Neuronal stem cell (in vitro differentiated cells): ENCODE results near the gene LRRC74A.

ENCODE experiments used
- DNase-seq: peaks from one replicate; pipeline ENCODE4 v3.0.0-alpha.2; 2013; ENCODE audit warnings: low spot score
- H2AFZ ChIP-seq: one replicate; pipeline ENCODE4 v1.6.1; 2013; ENCODE audit warnings: mild to moderate bottlenecking, low read length, inconsistent platforms
- H2AK5ac ChIP-seq: 2 replicates; pipeline ENCODE4 v1.6.1; 2013; ENCODE audit warnings: low read depth, mild to moderate bottlenecking, inconsistent platforms, low read length, moderate library complexity, mixed read lengths
- H2BK120ac ChIP-seq: 2 replicates; pipeline ENCODE4 v1.6.1; 2013; ENCODE audit warnings: low read depth, mild to moderate bottlenecking, inconsistent platforms, low read length, moderate library complexity, mixed read lengths
- H2BK12ac ChIP-seq: one replicate; pipeline ENCODE4 v1.6.1; 2013; ENCODE audit warnings: low read length, inconsistent platforms
- H2BK15ac ChIP-seq: 2 replicates; pipeline ENCODE4 v1.6.1; 2013; ENCODE audit warnings: mild to moderate bottlenecking, low read length, inconsistent platforms, mixed read lengths
- H2BK5ac ChIP-seq: one replicate; pipeline ENCODE4 v1.6.1; 2013; ENCODE audit warnings: inconsistent platforms, mild to moderate bottlenecking, low read length, moderate library complexity
- H3K14ac ChIP-seq: one replicate; pipeline ENCODE4 v1.6.1; 2013; ENCODE audit warnings: low read length, inconsistent platforms
- H3K18ac ChIP-seq: 2 replicates; pipeline ENCODE4 v1.6.1; 2013; ENCODE audit warnings: low read length, inconsistent platforms
- H3K23ac ChIP-seq: 2 replicates; pipeline ENCODE4 v1.6.1; 2013; ENCODE audit warnings: low read depth, mild to moderate bottlenecking, mixed read lengths, low read length, inconsistent platforms; ENCODE audit not compliant: poor library complexity
- H3K27ac ChIP-seq: replicated peaks from 3 replicates; pipeline ENCODE4 v1.5.1; 2013; ENCODE audit warnings: low read length, inconsistent platforms
- H3K27me3 ChIP-seq, 3 experiments: 2 replicates each; pipeline ENCODE4 v1.6.1; 2013; ENCODE audit warnings: low read length in 3 of 3, mild to moderate bottlenecking in 2 of 3, inconsistent platforms in 1 of 3, low read depth in 1 of 3, mixed read lengths in 1 of 3, moderate library complexity in 1 of 3; ENCODE audit not compliant: control insufficient read depth in 3 of 3, insufficient read depth in 3 of 3
- H3K36me3 ChIP-seq, 2 donors: replicated peaks in 1 of 2; 2 replicates each; pipeline ENCODE4 v1.6.1; 2013; ENCODE audit warnings: low read length in 2 of 2; ENCODE audit not compliant: control insufficient read depth in 2 of 2, insufficient read depth in 2 of 2
- H3K4ac ChIP-seq: 2 replicates; pipeline ENCODE4 v1.6.1; 2013; ENCODE audit warnings: inconsistent platforms, mild to moderate bottlenecking, low read length, moderate library complexity
- H3K4me1 ChIP-seq, 2 donors: 1 replicate in 1 of 2; 2 replicates in 1 of 2; pipeline ENCODE4 v1.6.1; 2013; ENCODE audit warnings: low read length in 2 of 2, low read depth in 1 of 2; ENCODE audit not compliant: control insufficient read depth in 2 of 2, insufficient read depth in 1 of 2
- H3K4me2 ChIP-seq: one replicate; pipeline ENCODE4 v1.6.1; 2013; ENCODE audit warnings: mild to moderate bottlenecking, low read length, inconsistent platforms; ENCODE audit not compliant: insufficient read depth, poor library complexity, severe bottlenecking
- H3K4me3 ChIP-seq, 2 donors: 2 replicates each; pipeline ENCODE4 v1.5.1; 2013; ENCODE audit warnings: low read length in 2 of 2, mild to moderate bottlenecking in 2 of 2, inconsistent platforms in 1 of 2, moderate library complexity in 1 of 2
- H3K79me1 ChIP-seq: one replicate; pipeline ENCODE4 v1.6.1; 2013; ENCODE audit warnings: low read depth, mild to moderate bottlenecking, inconsistent platforms, low read length, moderate library complexity
- H3K9ac ChIP-seq: one replicate; pipeline ENCODE4 v1.6.1; 2013; ENCODE audit warnings: mild to moderate bottlenecking, low read depth, low read length, inconsistent platforms; ENCODE audit not compliant: poor library complexity
- H3K9me3 ChIP-seq, 2 donors: replicated peaks in 1 of 2; 2 replicates each; pipeline versions ENCODE3 to v1.6.1; 2013; ENCODE audit warnings: low read length in 2 of 2, mild to moderate bottlenecking in 2 of 2, inconsistent platforms in 1 of 2, low read depth in 1 of 2, mixed read lengths in 1 of 2, moderate library complexity in 1 of 2; ENCODE audit not compliant: control insufficient read depth in 2 of 2, insufficient read depth in 1 of 2
- H4K8ac ChIP-seq: one replicate; pipeline ENCODE4 v1.6.1; 2013; ENCODE audit warnings: low read depth, mild to moderate bottlenecking, inconsistent platforms, low read length, moderate library complexity
- H4K91ac ChIP-seq: one replicate; pipeline ENCODE4 v1.6.1; 2013; ENCODE audit warnings: low read length, low read depth, mild to moderate bottlenecking, inconsistent platforms; ENCODE audit not compliant: poor library complexity
- WGBS, 2 donors: extraction: QIAGEN DNeasy Blood & Tissue Kit; methylation state at CpG; one replicate each; pipeline ENCODE4 v1.1.7; 2013; ENCODE audit warnings: missing lambda C conversion rate in 2 of 2, mixed read lengths in 1 of 2; ENCODE audit not compliant: insufficient read length in 2 of 2, insufficient replicate concordance in 1 of 2; ENCODE audit errors: extremely low coverage in 2 of 2; 5-methylcytosine and 5-hydroxymethylcytosine counted together

The LRRC74A gene

GRCh38 chr14:76846331-76847047 lies 20.3 kb downstream of the LRRC74A start:
- Histone ChIP-seq H3K27ac (no peak overlapping the region), H3K18ac (no peak overlapping the region), H3K23ac (no peak overlapping the region), H3K14ac (no peak overlapping the region), H3K4me3 (no peak overlapping the region), H4K91ac (no peak overlapping the region), H2AFZ (no peak overlapping the region), H2BK12ac (no peak overlapping the region), H2BK5ac (no peak overlapping the region), H2BK15ac (no peak overlapping the region), H2BK120ac (no peak overlapping the region), H2AK5ac (no peak overlapping the region), H3K4ac (no peak overlapping the region), H3K9me3 (no peaks in the 10 kb centered on the region), H4K8ac (no peak overlapping the region), H3K27me3 (no peaks in the 10 kb centered on the region), H3K9ac (no peak overlapping the region), H3K36me3 (no peaks in the 10 kb centered on the region), H3K79me1 (no peaks in the 10 kb centered on the region), H3K4me1 (peaks cover 0 to 2% of the 10 kb centered on the region in 2 donors), H3K4me2 (no peak overlapping the region)
- no peak for DNase-seq
- no CpG with 5 or more reads among the region's 7 CpGs for WGBS, 2 donors

- peaks cover 0 to 2% of the 10 kb centered on the region in 2 donors for H3K4me1 ChIP-seq
- DNase-seq = no peak
- no peak overlapping the region for H2BK120ac ChIP-seq
- no peak overlapping the region for H3K18ac ChIP-seq
- H3K36me3 ChIP-seq = no peaks in the 10 kb centered on the region
- H2BK15ac ChIP-seq = no peak overlapping the region
- H3K79me1 ChIP-seq = no peaks in the 10 kb centered on the region
- no peak overlapping the region for H3K9ac ChIP-seq
- no peak overlapping the region for H2BK12ac ChIP-seq
- no peak overlapping the region for H3K27ac ChIP-seq
- H3K4ac ChIP-seq = no peak overlapping the region
- H2AK5ac ChIP-seq = no peak overlapping the region
- H3K4me2 ChIP-seq = no peak overlapping the region
- no peak overlapping the region for H2BK5ac ChIP-seq
- no peak overlapping the region for H4K8ac ChIP-seq
- H3K9me3 ChIP-seq = no peaks in the 10 kb centered on the region
- H2AFZ ChIP-seq = no peak overlapping the region
- H3K23ac ChIP-seq = no peak overlapping the region
- WGBS, 2 donors = no CpG with 5 or more reads among the region's 6 CpGs
- no peak overlapping the region for H3K14ac ChIP-seq
- no peak overlapping the region for H4K91ac ChIP-seq
- H3K4me3 ChIP-seq = no peak overlapping the region
- H3K27me3 ChIP-seq = no peaks in the 10 kb centered on the region
Observed at GRCh38 chr14:76848879-76849278, 22.7 kb downstream of the LRRC74A start.

GRCh38 chr14:76855066-76855465 lies 28.9 kb downstream of the LRRC74A start:
- H3K79me1 ChIP-seq = no peaks in the 10 kb centered on the region
- no peak overlapping the region for H2BK5ac ChIP-seq
- no peak overlapping the region for H4K8ac ChIP-seq
- H4K91ac ChIP-seq = no peak overlapping the region
- H2BK12ac ChIP-seq = no peak overlapping the region
- H3K36me3 ChIP-seq = no peaks in the 10 kb centered on the region
- no peaks in the 10 kb centered on the region for H3K9me3 ChIP-seq
- no peak overlapping the region for H3K14ac ChIP-seq
- H3K4me1 ChIP-seq = peaks cover 0 to 5% of the 10 kb centered on the region in 2 donors
- no peak overlapping the region for H2BK15ac ChIP-seq
- no peak overlapping the region for H3K23ac ChIP-seq
- no peak overlapping the region for H3K4ac ChIP-seq
- no peak overlapping the region for H3K27ac ChIP-seq
- peaks cover 0 to 4% (median 0%) of the 10 kb centered on the region in 3 experiments for H3K27me3 ChIP-seq
- no peak for DNase-seq
- H3K4me3 ChIP-seq = no peak overlapping the region
- H2BK120ac ChIP-seq = no peak overlapping the region
- H3K9ac ChIP-seq = no peak overlapping the region
- no peak overlapping the region for H3K4me2 ChIP-seq
- H2AK5ac ChIP-seq = no peak overlapping the region
- no peak overlapping the region for H3K18ac ChIP-seq
- no peak overlapping the region for H2AFZ ChIP-seq
- no CpG with 5 or more reads among the region's 2 CpGs for whole genome bisulfite sequencing, 2 donors

GRCh38 chr14:76856769-76857168 lies 30.6 kb downstream of the LRRC74A start:
- Histone ChIP-seq H3K18ac (no peak overlapping the region), H2BK120ac (no peak overlapping the region), H3K79me1 (no peaks in the 10 kb centered on the region), H2BK15ac (no peak overlapping the region), H2AFZ (no peak overlapping the region), H3K4ac (no peak overlapping the region), H2BK12ac (no peak overlapping the region), H3K4me1 (peaks cover 0 to 5% of the 10 kb centered on the region in 2 donors), H3K23ac (no peak overlapping the region), H3K36me3 (no peaks in the 10 kb centered on the region), H3K4me3 (no peak overlapping the region), H3K27me3 (peaks cover 0 to 18% (median 0%) of the 10 kb centered on the region in 3 experiments), H3K4me2 (no peak overlapping the region), H2BK5ac (no peak overlapping the region), H4K91ac (no peak overlapping the region), H4K8ac (no peak overlapping the region), H3K9me3 (no peaks in the 10 kb centered on the region), H3K27ac (no peak overlapping the region), H3K14ac (no peak overlapping the region), H2AK5ac (no peak overlapping the region), H3K9ac (no peak overlapping the region)
- no peak for DNase-seq
- no CpG with 5 or more reads among the region's 1 CpG for WGBS, 2 donors
